ENCODE measurements around the gene PATJ.

GRCh38 chr1:62025154-62025553, 282.9 kb downstream of the PATJ start:
- TF ChIP-seq TAF1 (IDR thresholded peaks at IDR 0.05; ENCODE audit: low read depth) (no peak), POLR2AphosphoS5 (IDR thresholded peaks at IDR 0.05) (no peak), CTCF (IDR thresholded peaks at IDR 0.05; ENCODE audit: poor library complexity, severe bottlenecking) (no peak), SMC3 (conservative IDR thresholded peaks at IDR 0.05; ENCODE audit: poor library complexity) (no peak), EZH2 (IDR thresholded peaks at IDR 0.05; ENCODE audit: borderline replicate concordance, insufficient read depth, low read length, poor library complexity, severe bottlenecking) (no peak), REST (IDR thresholded peaks at IDR 0.05; ENCODE audit: borderline replicate concordance) (no peak), EP300 (conservative IDR thresholded peaks at IDR 0.05; ENCODE audit: poor library complexity, severe bottlenecking) (no peak)

Data from neural cell (in vitro differentiated cells).